NK-92 (cell line): ENCODE data around the gene TRPV4.

Source experiments
- DNase-seq: peaks from one replicate; lab custom pipeline; 2025; ENCODE audit not compliant: unreplicated experiment; lab: John Stamatoyannopoulos, UW

Gene TRPV4

DNA sequence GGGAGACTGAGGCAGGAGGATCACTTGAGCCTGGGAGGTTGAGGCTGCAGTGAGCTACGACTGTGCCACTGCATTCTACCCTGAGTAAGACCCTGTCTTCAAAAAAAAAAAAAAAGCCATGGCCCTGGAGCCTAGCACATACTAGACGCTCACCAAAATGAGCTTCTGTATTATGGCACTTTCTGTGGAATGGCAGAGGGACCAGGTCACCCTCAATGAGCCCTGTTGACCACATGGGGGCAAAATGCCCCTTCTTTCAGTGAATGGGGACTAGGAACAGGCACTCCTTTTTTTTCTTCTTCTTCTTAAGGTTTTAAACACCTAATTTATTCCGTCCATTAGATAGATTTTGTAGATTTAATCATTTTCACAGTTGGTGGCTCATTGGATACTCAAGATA is 69.1 kb downstream of the TRPV4 start:
- no peak for DNase-seq

GRCh38 chr12:109763201-109763841 is 69.9 kb downstream of the TRPV4 start:
- DNase-seq = no peak

DNA sequence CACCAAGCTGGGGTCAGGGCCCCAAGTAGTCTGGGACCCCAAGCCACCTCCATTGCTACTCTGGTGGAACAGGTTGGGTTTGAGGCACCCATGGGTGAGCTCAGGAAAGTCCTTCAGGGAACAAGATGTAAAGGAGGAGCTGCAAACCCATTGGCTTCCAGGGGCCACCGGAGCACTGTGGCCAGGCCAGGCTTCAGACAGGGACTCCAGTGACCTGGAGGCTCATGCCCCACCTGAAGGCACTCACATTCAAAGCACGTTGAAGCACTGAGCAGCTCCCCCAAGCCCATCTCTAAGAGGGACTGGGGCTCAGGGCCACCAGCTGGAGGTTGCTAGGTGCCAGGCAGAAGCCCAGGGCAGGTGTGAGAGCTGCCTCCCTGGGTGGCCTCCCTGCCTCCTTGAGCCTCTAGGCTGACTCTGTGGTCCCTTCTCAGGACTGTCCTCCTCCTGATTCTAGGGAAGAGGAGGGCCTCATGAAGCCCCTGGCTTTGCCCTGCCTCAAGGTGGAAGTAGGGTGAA is 70.5 kb downstream of the TRPV4 start:
- DNase-seq = no peak

DNA sequence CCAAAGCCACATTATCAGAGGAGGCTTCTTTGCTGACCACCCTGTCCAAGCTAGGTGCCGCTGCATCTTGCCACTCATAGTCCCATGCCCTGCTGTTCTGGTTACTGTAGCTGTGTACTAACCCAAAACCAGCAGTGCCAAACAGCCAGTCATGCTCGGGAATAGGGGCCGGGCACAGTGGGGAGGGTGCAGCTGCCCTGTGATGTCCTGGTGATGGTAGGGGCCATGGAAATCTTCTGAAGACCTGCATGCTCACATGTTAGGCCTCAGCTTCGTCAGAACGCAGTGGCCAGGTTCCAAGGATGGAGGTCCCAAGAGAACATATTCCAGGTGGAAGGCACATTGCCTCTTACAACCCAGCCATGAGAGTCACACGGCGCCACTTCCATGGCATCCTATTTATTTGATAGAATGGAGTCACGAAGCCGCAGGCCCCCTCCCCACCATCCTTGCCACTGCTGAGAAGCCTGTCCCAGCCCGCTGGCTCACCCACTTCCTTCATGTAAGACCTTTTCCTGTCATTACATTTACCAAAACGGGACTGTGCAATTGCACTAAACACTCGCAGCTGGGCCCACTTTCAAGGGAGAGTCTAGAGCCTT is 71.0 kb downstream of the TRPV4 start:
- DNase-seq = no peak

GRCh38 chr12:109760930-109761921 is 72.0 kb downstream of the TRPV4 start:
- no peak for DNase-seq

- DNase-seq = no peak
These were observed 72.9 kb downstream of the TRPV4 start for GRCh38 chr12:109760031-109760929.

GRCh38 chr12:109759595-109759994 is 73.6 kb downstream of the TRPV4 start:
- no peak for DNase-seq

- DNase-seq = no peak
These were observed 74.5 kb downstream of the TRPV4 start for GRCh38 chr12:109758426-109759420.

DNA sequence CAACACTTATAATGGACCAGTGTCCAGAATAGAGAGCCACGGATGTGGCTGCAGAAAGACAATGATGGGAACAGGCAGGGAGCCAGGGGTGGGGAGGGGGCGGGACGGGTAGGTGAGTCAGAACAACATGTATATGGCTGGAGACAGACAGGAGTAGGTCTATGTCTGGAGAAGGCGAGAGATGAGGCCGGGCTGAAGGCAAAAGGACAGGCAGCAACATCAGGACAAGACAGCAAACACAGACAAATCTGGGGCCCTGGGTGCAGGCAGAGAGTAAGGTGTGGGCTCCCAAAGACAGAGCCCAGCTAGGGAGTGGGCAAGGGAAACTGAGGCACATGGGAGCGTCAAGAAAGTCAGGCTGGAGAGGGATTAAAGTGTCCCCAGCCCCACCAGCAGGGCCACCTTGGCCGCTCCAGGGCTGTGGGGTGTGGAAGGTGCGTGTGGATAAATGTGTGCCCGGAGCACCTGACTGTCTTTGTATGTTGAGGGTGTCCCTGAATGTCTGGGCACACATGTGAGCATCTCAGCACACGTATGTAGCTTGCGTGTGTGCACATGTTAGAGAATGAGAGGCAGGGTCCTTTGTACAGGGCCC is 75.4 kb downstream of the TRPV4 start:
- no peak for DNase-seq

- no peak for DNase-seq
These were observed 76.7 kb downstream of the TRPV4 start for GRCh38 chr12:109756457-109756856.

DNA sequence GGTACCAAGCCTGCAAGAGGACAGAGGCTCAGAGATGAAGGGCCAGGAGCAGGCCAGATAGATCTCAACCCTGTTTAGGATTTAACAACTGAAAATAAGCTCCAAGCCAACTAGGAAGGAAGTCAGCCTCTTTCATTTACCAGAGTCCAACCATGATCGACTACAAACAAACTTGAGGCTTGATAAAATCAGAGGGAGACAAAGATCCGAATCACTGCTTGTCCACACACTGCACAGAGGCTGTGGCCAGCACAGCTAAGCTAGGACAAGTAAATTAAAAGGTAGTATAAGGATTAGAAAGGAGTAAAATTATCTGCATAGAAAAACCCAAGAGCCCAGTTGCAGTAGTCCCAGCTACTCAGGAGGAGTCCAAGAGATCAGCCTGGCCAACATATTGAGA is 79.2 kb downstream of the TRPV4 start:
- no peak for DNase-seq

DNA sequence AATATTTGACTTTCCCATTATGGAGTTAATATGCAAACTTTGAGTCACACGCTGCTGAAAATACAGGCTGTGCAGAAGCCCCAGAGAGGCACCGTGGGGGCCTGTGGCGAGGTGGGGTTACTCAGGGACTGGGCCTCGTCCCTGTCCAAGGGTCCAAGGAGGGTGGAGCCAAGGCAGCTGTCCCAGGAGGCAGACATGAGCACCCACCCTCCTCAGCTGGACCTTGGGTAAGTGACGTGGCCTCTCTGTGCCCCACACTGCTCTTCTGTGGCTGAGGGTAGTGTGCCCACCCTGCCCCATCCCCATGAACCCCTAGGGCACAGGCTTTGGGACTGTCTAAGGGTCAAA is 80.2 kb downstream of the TRPV4 start:
- no peak for DNase-seq

- DNase-seq = no peak
These were observed 80.8 kb downstream of the TRPV4 start for GRCh38 chr12:109752117-109753053.

GRCh38 chr12:109744986-109745942 is 87.9 kb downstream of the TRPV4 start:
- no peak for DNase-seq

- no peak for DNase-seq
These were observed 89.2 kb downstream of the TRPV4 start for GRCh38 chr12:109744026-109744425.

- DNase-seq = no peak
These were observed 89.9 kb downstream of the TRPV4 start for GRCh38 chr12:109743076-109743910.
